GM19397 (cell line): Measurements from ENCODE around the gene METRNL.

Source experiments
- ATAC-seq: cut with Tn5 transposase; IDR thresholded peaks from one replicate; pipeline ENCODE4 v1.9.1; 2021; ENCODE audit warnings: mild to moderate bottlenecking, moderate library complexity; ENCODE audit not compliant: unreplicated experiment

The METRNL gene

DNA sequence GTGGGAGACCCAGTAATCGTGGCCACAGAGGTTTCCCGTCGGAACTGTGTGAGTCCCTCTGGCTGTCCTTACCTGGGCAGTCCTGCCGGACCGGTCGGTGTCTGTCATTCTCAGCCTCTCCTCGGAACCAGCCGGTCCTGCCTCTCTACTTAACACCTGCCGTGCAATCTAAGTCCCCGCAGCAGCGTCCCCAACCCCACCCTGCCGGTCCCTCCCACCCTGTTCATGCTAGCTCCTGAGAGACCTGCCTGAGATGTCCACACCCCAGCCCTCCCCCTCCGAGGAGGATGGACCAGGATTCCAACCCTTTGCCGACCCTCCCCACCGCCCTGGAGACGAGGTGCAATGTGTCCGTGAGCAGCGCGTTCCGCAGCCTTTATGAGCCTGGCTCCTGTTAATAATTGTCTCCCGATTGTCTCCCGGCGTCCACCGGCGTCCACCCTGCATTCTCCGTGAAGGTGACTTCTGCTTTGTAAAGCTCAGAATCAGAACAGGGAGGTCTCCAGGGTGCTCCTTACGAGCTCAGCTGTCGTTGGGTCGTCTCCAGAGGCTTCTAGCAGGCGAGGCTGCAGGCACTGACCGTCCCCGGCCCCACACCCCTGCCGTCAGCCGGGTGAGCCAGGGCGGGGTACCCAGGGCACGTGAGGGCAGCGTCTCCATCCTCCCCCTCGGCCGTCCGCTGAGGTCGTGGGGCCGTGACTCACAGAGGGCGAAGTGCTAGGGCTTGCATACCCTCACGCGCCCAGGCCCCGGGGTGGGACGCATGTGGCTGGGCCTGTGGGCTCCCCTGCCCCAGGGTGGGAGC, 10.1 kb downstream of the METRNL start:
- no peak for ATAC-seq

DNA sequence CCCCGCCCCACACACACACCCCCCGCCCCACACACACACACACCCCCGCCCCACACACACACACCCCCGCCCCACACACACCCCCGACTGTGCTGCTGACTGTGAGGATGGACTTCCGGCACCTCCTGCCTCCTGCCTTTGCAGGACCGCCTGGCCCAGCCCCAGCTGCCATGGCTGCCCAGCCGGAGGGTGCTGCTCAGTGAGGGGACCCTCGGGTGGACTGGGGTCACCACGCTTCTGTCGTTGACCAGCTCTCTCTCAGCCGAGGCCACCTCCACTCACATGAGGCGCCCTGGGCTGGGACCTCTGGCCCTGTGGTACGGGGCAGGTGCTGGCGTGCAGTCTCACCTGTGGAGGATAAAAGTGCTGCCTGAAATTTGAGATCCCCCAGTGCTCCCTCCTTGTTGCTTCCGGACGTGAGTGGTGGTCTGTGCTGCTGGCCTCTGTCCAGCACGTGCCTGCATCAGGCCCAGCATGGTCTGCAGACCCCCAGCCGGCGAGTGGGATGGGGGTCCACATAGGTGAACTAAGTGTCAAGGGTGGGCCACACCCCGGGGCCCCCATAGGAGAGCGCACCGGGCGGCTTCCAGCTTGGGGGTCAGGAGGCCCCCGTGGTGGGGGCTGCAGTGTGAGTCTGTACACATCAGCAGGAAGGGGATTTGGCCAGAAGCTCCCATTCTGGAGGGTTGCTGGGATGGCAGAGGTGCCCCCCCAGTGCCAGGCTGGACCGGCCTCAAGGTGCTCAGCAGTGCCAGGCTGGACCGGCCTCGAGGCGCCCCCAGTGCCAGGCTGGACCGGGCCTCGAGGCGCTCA, 11.2 kb downstream of the METRNL start:
- ATAC-seq = no peak

DNA sequence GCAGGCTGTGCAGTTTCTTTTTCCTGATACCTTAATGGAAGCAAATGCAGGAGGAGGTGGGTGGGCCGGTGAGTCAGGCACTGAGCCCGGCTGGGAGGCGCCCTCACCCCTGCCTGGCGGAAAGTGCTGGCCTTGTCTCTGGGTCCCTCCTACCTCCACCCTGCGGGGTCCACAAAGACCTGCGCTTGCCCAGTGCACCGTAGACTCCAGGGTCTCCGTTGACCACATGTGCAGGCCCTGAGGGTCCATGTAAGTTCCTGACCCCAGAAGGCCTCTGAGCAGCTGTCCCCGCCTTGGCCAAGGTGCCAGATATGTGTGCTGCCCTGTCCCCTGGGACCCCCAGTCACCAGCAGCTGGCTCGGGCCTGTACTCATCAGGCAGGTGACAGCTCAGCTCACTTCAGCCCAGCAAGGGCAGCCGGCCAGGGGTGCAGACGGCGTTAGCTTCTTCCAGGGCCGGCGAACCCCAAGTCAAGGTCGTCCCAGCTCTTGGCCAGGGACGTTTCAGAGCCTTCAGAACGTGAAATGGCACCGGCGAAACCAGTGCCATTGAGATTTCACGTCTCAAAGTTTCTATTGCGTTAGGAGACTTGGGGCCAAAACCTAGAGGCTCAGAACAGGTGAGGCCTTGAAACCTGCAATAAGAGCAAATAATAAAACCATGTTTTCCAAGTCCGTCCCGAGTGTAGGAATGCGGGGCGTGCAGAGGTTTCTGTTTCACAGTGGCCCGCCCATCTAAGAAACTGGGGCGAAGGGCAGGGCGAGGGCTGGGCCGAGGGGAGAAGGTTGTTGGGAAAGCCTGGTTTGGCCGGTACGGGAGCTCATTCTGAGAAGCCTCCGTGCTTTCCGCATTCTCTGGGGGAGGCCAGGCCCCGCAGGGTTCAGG, 12.1 kb downstream of the METRNL start:
- no peak for ATAC-seq

DNA sequence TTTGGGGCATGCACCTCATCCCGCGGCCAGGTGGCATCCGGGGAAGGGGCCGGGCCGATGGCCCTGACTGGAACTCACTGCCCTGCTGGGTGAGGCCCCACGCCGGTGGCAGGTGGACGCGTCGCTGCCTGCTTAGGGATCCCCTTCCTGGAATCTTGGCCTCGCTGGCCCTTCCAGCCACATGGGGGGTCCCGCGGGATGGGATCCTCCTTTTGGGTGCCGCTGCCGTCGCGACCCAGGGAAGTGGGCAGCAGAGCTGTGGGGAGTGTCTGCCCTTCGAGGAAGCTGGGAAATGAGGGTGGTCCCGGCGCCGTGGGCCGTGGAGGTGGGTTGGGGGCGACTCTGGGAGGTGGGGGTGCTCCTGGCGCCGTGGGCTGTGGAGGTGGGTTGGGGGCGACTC, 12.8 kb downstream of the METRNL start:
- ATAC-seq = no peak

DNA sequence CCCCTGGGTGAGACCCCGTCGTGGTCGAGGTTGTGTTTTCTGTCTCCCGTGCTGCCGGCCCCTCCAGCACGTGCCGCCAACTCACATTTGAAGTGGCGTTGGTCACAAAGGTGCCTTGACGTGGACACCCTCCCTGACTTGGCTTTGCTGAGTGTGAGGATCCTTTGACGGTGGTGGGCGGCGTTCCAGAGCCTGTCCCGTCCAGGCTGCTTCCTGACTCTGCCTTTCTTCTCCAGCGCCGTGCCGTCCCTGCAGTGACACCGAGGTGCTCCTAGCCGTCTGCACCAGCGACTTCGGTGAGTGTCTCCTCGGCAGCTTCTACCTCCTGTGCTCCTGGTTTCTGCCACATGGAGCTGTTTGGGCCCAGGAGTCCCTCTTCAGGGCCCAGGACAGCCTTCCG, 13.5 kb downstream of the METRNL start:
- no peak for ATAC-seq

DNA sequence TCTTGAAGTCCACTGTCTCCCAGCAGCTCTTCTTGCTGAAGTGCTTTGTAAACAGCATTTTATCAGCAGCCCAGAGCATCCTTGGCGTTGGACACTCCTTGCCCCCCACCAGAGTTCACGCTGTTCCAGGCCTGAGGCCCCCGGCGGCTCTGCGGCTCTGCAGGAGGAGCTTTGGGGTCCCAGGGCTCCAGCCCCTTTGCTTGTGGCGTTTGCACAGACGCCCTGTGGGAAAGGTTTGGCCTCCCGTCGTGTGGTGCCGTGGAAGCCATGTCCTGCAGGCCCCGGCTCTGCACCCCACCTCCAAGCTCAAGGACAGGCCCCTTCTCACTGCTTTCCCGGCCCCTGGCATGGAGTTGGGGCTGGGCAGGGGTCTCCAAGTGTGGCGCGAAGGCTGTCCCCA, 14.1 kb downstream of the METRNL start:
- ATAC-seq = no peak

DNA sequence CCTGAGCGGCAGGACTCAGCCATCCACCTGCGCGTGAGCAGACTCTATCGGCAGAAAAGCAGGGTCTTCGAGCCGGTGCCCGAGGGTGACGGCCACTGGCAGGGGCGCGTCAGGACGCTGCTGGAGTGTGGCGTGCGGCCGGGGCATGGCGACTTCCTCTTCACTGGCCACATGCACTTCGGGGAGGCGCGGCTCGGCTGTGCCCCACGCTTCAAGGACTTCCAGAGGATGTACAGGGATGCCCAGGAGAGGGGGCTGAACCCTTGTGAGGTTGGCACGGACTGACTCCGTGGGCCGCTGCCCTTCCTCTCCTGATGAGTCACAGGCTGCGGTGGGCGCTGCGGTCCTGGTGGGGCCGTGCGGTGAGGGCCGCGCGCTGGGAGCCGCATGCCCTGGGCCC, 14.9 kb downstream of the METRNL start:
- ATAC-seq = no peak

DNA sequence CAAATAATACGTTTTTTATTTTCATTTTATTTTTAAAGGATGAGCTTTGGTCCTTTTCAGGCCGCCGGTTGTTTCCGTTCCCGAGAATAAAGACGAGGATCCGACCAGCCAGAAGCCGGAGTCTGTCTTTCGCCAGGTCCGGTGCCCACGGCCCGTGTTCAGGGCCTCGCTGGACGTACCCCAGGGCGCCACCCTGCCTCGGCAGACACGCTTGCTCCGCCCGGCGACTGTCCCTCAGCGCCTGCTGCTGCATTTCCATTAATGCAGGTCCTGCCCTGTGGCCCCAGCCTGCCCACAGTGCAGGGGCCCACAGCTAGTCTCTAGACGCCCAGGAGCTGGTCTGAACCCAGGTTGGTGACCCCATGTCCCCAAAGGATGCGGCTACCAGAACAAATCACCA, 15.6 kb downstream of the METRNL start:
- ATAC-seq = no peak

DNA sequence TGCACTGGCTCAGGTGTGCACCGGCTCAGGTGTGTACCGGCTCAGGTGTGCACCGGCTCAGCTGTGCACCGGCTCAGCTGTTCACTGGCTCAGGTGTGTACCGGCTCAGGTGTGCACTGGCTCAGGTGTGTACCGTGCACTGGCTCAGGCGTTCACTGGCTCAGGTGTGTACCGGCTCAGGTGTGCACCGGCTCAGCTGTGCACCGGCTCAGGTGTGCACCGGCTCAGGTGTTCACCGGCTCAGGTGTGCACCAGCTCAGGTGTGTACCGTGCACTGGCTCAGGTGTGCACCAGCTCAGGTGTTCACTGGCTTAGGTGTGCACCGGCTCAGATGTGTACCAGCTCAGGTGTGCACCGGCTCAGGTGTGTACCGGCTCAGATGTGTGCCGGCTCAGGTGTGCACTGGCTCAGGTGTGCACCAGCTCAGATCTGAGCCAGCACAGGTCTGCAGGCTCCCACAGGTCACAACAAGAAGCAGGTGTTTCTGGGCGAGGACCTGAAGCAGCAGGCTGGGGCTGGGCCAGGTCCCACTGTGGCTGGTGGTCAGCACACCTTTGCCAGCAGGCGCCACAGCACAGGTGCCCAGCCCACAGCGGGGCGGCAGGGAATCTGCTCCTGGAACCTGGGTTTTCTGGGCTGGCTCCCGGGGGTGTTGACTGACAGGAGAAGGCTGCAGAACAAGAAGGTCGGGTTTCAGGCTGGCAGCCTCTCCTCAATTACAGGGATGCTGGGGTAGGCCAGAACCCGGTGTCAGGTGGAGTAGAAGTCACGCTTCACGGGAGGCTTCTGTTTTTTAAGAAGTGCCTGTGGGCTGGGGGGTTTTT, 17.2 kb downstream of the METRNL start:
- no peak for ATAC-seq

DNA sequence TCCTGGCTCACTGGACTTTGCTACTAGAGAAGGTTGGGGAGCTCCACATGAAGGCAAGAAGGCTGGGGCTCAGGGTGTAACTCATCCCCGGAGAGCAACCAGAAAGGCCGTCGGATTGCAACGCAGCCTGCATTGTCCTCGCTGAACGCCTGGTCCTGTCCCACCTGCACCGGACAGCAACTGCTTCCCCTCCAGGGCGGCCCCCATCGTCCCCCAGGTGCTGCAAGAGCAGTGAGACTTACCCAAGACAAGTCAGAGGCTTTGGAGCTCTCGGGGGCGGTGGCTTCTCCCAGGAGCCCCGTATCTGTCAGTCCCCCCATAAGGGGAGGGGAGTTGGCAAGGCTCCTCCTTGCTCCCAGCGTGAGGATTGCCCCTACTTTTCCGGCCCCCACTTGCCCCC, 18.4 kb downstream of the METRNL start:
- ATAC-seq = no peak

DNA sequence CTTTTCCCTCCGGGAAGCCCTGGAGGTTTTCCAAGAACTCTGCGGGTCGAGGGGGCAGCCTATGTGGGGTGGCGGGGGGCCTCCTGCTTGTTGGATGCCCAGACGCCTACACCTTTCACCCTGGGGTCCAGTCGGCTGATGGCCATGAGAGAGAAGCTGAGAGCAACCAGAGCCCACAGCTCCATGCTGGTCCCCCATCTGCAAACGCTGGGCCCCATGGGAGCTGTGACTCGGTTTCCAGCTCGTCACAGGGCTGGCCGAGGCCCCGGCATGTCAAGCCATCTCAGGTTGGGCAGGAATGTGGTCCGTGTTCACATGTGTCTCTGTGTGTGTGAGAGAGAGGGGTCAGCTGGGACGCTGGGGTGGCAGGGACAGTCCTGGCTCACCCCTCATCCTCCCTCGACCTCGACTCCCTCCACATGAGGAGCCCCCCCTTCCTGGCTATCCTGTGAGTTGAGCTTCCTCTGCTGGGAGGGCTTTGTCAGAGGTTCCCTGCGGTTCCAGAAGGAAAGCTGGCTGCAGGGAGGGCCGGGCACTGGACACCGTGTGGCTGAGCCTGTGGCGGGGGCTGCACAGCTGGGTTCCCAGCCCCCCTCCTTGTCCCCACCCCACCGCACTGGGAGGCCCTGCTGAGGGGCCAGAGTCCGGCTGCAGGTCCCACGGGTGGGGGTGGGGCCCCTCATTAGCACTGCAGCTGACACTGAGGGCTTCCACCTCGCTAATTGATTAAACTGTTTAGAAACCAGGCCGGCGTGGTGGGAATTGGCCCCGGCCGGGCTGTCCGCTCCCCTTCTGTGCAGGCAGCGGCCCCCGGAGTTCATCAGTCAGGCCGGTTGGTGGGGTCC, 19.1 kb downstream of the METRNL start:
- ATAC-seq = no peak

DNA sequence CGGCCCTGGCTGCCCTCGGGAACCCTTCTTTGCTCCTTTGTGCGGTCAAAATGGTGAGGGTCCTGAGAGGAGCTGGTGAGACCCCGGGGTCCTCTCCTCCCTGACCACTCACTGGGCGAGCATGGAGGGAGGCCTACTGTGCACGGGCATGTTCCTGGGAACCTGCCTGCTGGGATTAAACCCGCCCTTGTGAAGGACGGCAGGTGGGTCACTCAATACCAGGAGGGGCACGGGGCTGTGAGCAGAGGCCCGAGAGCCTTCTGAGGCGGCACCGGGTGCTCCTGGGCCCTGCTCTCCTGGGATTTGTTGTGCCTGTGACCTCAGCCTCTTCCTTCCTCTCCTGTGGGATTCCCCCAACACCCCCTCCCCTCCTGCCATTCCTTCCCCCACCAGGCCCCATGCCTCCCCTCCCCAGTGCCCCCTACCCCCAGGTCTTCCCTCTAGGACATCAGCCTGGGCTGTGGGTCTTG, 19.7 kb downstream of the METRNL start:
- no peak for ATAC-seq

DNA sequence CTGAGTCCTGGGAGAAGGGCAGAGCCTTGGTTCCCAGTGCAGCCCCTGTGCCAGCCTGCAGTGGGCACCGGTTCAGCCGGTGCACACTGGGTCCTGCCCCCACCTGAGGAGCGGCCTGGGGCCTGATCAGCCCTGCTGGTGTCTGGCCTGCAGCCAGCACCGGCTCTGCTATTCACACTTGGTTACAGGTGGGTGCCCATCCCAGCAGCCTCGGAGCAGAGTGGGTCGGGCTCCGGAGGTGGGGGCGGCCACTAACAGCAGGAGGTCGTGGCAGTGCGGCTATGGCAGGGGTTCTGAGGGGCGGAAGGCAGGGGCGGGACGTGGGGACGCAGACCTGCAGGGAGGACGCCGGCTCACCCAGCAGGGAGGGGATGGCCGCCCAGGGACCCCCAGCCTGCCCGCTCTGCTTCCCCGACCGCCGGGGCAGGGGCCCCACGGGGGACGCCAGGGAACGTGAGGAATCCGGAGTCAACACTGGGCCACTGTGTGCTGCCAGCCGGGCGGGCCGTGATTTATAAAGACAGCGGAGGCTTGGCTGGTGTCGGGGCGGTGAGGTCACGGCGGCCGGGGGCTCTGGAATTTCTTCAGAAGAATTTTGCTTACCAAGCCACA, 20.3 kb downstream of the METRNL start:
- no peak for ATAC-seq

DNA sequence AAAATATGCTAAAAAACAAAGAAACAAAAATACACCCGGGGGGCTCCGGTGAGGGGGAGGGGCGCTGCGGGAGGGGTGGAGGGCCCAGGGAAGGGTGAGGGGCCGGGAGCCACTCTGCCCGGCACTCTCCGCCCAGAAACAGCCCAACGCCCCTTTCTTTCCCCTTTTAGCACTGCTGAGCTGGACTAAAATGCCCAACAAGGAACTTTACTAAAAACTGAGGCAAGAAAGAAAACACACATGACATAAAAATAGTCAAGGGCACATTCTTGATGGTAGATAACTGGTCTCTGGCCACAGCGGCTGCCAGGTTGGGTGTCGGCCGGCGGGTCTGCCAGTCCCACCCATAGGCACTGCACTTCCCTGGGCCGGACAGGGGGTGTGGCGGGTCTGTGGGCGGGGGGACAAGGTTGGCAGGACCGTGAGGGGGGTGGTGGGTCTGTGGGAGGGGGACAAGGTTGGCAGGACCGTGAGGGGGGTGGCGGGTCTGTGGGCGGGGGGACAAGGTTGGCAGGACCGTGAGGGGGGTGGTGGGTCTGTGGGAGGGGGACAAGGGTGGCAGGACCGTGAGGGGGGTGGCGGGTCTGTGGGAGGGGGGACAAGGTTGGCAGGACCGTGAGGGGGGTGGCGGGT, 20.9 kb downstream of the METRNL start:
- ATAC-seq = no peak

DNA sequence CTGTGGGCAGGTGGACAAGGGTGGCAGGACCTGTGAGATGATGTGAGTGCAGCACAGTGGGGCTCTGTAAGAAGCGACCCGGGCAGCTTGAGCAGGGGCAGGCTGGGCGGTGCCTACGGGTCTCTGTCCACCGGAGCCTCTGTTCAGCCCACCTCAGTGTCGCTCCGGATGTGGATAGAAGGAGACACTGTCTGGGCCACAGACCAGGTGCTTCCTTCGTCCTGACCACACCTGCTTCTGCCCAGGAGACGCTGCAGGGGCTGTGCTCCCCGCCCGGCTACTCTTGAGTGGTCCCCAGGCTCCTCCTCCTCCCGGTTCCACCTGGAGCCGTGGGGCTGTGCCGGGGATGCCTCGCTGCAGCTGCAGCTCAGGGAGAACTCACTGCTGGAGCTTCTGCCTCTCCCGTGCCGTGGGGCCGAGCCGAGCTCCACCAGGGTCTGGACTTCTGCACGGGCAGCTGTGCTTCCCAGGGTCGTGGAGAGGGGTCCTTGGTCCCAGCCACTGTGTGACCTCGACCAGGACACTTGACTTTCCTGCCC, 21.5 kb downstream of the METRNL start:
- no peak for ATAC-seq

DNA sequence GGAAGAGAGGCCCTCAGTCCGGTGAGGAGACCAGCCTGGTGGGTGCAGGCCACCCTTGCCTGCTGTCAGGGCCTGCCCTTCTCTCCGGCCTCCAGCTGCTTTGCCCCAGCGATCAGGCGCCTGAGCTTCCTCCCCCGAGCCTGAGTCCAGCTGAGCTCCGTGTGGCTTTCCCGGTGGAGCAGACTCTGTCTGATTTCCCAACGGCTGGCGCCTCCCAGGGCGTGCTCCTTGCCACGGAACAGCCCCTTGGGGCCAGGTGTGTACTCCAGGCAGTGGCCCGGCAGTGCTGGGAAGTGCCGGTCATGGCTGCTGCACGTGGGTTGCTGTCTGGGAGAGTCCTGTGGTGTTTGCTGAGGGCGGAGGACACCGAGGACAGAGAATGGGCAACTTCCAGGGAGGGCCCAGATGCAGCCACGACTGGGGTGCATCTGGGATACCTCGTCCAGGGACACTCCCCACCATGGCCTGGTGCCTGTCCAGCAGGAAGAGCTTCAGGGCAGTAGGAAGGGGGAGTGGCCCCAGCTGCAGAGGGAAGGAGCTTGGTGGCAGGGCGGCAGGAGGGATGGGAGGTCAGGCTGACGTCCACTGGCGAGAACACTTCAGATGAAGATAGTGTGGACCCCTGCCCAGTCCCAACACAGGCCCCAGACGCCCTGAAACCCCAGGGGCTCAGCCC, 22.5 kb downstream of the METRNL start:
- no peak for ATAC-seq

DNA sequence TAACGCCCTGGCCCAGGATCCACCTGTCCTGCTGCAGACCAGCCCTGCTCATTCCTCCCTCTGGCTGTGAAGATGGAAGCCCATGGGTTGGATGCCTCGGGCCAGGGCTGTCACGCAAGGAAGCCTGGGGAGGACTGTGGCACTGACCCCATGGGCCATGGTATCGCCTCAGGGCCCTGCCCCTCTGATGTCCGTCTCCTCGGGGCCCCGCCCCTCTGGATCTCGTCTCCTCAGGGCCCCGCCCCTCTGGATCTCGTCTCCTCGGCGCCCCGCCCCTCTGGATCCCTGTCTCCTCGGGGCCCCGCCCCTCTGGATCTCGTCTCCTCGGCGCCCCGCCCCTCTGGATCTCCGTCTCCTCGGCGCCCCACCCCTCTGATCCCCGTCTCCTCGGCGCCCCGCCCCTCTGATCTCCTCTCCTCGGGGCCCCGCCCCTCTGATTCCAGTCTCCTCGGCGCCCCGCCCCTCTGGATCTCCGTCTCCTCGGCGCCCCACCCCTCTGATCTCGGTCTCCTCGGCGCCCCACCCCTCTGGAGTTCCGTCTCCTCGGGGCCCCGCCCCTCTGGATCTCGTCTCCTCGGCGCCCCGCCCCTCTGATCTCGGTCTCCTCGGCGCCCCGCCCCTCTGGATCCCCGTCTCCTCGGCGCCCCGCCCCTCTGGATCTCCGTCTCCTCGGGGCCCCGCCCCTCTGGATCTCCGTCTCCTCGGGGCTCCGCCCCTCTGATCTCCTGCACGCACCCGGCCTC, 24.0 kb downstream of the METRNL start:
- no peak for ATAC-seq
